Stimulated activated naive CD4-positive, alpha-beta T cell (primary cell): ENCODE measurements around the gene GYPA.
"Not testable (repeated sequence)": the region's sequence is repeated elsewhere in the genome, so short reads cannot be mapped to it uniquely, and the experiment has no call there.

Experiments
- DNase-seq, 6 experiments: peaks; one replicate each; lab custom pipeline; 2025; lab: John Stamatoyannopoulos, UW

The GYPA gene

GRCh38 chr4:144129336-144129875, 11.1 kb downstream of the GYPA start:
- DNase-seq: not testable (repeated sequence)

- DNase-seq: not testable (repeated sequence)
Observed at GRCh38 chr4:144128709-144129320, 11.7 kb downstream of the GYPA start.

- not testable (repeated sequence) for DNase-seq
Observed at GRCh38 chr4:144125109-144125508, 15.4 kb downstream of the GYPA start.

- not testable (repeated sequence) for DNase-seq
Observed at GRCh38 chr4:144123982-144124635, 16.4 kb downstream of the GYPA start.

- not testable (repeated sequence) for DNase-seq
Observed at GRCh38 chr4:144123269-144123668, 17.2 kb downstream of the GYPA start.

- not testable (repeated sequence) for DNase-seq
Observed at GRCh38 chr4:144119752-144120151, 20.8 kb downstream of the GYPA start.

GRCh38 chr4:144115519-144115918, 25.0 kb downstream of the GYPA start:
- no peak for DNase-seq

GRCh38 chr4:144113546-144113945, 27.0 kb downstream of the GYPA start:
- DNase-seq: no peak

GRCh38 chr4:144104509-144105130, 35.9 kb downstream of the GYPA start:
- DNase-seq: no peak

GRCh38 chr4:144097776-144098175, 42.7 kb downstream of the GYPA start:
- DNase-seq: not testable (repeated sequence)

GRCh38 chr4:144093995-144094394, 46.5 kb downstream of the GYPA start:
- not testable (repeated sequence) for DNase-seq

GRCh38 chr4:144091181-144091580, 49.3 kb downstream of the GYPA start:
- not testable (repeated sequence) for DNase-seq

GRCh38 chr4:144090744-144091143, 49.8 kb downstream of the GYPA start:
- no peak for DNase-seq

- not testable (repeated sequence) for DNase-seq
Observed at GRCh38 chr4:144082053-144082452, 58.5 kb downstream of the GYPA start.

GRCh38 chr4:144080135-144080534, 60.4 kb downstream of the GYPA start:
- not testable (repeated sequence) for DNase-seq

GRCh38 chr4:144078746-144079145, 61.8 kb downstream of the GYPA start:
- DNase-seq: not testable (repeated sequence)

GRCh38 chr4:144061556-144061955, 79.0 kb downstream of the GYPA start:
- not testable (repeated sequence) for DNase-seq

GRCh38 chr4:144060234-144060859, 80.2 kb downstream of the GYPA start:
- not testable (repeated sequence) for DNase-seq
